GM12872 (cell line): Measurements from ENCODE around the gene OR4A16.

Experiments
- CTCF ChIP-seq: IDR thresholded peaks from 3 replicates; pipeline ENCODE4 v1.5.1; 2011; ENCODE audit warnings: low read depth, mild to moderate bottlenecking, low read length, moderate library complexity; ENCODE audit not compliant: insufficient read depth

The OR4A16 gene, protein sequence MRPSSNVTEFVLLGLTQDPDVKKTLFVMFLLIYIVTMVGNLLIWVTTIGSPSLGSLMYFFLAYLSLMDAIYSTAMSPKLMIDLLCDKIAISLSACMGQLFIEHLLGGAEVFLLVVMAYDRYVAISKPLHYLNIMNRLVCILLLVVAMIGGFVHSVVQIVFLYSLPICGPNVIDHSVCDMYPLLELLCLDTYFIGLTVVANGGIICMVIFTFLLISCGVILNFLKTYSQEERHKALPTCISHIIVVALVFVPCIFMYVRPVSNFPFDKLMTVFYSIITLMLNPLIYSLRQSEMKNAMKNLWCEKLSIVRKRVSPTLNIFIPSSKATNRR

GRCh38 chr11:55342901-55343300, at the start of gene OR4A16:
Gene OR4A16, plus strand, starts transcription at chr11:55343201. Its CDS starts 0 bp downstream, at chr11:55343201.
- no peak for TF ChIP-seq CTCF

GRCh38 chr11:55324500-55324899, 18.5 kb upstream of the OR4A16 start:
- TF ChIP-seq CTCF: no peak

GRCh38 chr11:55345306-55345705, 2.3 kb downstream of the OR4A16 start:
- TF ChIP-seq CTCF: no peak

DNA sequence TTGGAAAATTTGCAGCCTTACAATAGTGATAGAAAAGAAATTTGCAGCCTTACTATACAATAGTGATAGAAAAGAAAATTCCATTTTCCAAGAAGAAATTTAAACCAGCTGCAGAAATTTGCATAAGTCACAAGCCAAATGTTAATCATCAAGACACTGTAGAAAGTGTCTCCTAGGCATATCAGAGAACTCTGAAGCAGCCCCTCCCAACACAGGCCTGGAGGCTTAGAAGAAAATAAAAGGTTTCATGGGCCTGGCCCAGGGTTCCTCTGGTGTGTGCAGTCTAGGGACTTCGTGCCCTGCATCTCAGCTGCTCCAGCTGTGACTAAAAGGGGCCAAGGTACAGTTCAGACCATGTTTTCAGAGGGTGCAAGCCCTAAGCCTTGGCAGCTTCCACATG, 6.0 kb downstream of the OR4A16 start:
- no peak for TF ChIP-seq CTCF

DNA sequence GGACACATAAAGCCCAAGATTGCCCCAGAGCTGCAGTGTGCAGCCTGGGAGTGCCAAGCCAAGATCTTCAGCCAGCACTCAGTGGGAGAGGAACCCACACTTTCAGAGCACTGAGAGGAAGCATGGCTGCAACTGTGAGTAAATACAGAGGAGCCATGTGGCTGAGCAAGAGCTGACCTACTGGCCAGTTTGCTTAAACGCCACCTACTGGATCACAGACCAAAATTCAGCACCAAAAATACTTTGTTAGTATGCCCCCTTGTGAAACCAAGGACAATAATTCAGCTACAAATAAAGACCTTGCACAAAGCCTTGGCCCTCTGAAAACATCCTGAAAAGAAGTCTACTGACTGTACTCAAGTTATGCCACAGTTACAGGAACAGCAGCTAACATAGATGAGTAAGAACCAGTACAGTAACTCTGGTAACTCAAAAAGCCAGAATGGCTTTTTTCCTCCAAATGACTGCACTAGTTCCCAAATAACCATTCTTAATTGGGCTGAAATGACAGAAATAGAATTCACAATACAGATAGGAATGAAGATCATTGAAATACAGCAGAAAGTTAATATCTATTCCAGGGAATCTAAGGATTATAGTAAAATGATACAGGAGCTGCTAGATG, 14.7 kb downstream of the OR4A16 start:
- no peak for TF ChIP-seq CTCF

GRCh38 chr11:55367674-55368073, 24.7 kb downstream of the OR4A16 start, which contains the start of gene OR4A15:
Gene OR4A15, plus strand, starts transcription at chr11:55367974. Its CDS starts 0 bp downstream, at chr11:55367974.
- TF ChIP-seq CTCF: no peak
